WTC11 (cell line): ENCODE results near the gene VAC14.

ENCODE experiments used
- ATF6 ChIP-seq: sonication (generic); formaldehyde crosslinking; IDR thresholded peaks from 2 replicates; pipeline ENCODE4 v1.8.1; 2023; ENCODE audit warnings: mild to moderate bottlenecking, missing genetic modification reagents
- CTCF ChIP-seq: fragments of 200-600 bp; IDR thresholded peaks from 2 replicates; pipeline ENCODE4 v1.8.0; 2022; ENCODE audit warnings: antibody characterized with exemption
- FOXJ3 ChIP-seq: sonication (generic); formaldehyde crosslinking; IDR thresholded peaks from 2 replicates; pipeline ENCODE4 v1.9.0; 2021; ENCODE audit warnings: missing genetic modification reagents, mild to moderate bottlenecking, borderline replicate concordance
- NR2C2 ChIP-seq: sonication (generic); formaldehyde crosslinking; IDR thresholded peaks from 2 replicates; pipeline ENCODE4 v1.8.0; 2022; ENCODE audit warnings: mild to moderate bottlenecking, missing genetic modification reagents
- SMAD3 ChIP-seq: sonication (generic); formaldehyde crosslinking; IDR thresholded peaks from 2 replicates; pipeline ENCODE4 v1.8.0; 2022; ENCODE audit warnings: missing genetic modification reagents, mild to moderate bottlenecking, borderline replicate concordance
- ZNF263 ChIP-seq: sonication (generic); formaldehyde crosslinking; IDR thresholded peaks from 2 replicates; pipeline ENCODE4 v1.8.1; 2022; ENCODE audit warnings: low read depth, mild to moderate bottlenecking, moderate library complexity, missing genetic modification reagents
- TF ChIP-seq, protein P1 (sequence below): sonication (generic); formaldehyde crosslinking; IDR thresholded peaks from 2 replicates; pipeline ENCODE4 v1.8.1; 2022; ENCODE audit warnings: low read depth, missing genetic modification reagents, borderline replicate concordance

GRCh38 chr16:70775399-70775798 lies 25.6 kb downstream of the VAC14 start:
- no peak for TF ChIP-seq FOXJ3 (CRISPR knock-in tag)
- no peak for TF ChIP-seq ATF6 (CRISPR knock-in tag)
- TF ChIP-seq, protein P1, sequence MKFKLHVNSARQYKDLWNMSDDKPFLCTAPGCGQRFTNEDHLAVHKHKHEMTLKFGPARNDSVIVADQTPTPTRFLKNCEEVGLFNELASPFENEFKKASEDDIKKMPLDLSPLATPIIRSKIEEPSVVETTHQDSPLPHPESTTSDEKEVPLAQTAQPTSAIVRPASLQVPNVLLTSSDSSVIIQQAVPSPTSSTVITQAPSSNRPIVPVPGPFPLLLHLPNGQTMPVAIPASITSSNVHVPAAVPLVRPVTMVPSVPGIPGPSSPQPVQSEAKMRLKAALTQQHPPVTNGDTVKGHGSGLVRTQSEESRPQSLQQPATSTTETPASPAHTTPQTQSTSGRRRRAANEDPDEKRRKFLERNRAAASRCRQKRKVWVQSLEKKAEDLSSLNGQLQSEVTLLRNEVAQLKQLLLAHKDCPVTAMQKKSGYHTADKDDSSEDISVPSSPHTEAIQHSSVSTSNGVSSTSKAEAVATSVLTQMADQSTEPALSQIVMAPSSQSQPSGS (CRISPR knock-in tag): no peak
- TF ChIP-seq NR2C2 (CRISPR knock-in tag): no peak
- TF ChIP-seq ZNF263: no peak
- no peak for TF ChIP-seq CTCF
- no peak for TF ChIP-seq SMAD3 (CRISPR knock-in tag)
